ENCODE measurements around the gene KLF15. TPM values are rescaled to one million over a fixed set of nuclear protein-coding genes. Genes with fewer than 3 reads are reported as not detected.
A peak's percentile ranks its signal among the peaks of the same experiment; 100 is the strongest.

The KLF15 gene
- polyA plus RNA-seq, 2 of the 4 experiments (the other 2 are of a cell fraction): not detected

DNA sequence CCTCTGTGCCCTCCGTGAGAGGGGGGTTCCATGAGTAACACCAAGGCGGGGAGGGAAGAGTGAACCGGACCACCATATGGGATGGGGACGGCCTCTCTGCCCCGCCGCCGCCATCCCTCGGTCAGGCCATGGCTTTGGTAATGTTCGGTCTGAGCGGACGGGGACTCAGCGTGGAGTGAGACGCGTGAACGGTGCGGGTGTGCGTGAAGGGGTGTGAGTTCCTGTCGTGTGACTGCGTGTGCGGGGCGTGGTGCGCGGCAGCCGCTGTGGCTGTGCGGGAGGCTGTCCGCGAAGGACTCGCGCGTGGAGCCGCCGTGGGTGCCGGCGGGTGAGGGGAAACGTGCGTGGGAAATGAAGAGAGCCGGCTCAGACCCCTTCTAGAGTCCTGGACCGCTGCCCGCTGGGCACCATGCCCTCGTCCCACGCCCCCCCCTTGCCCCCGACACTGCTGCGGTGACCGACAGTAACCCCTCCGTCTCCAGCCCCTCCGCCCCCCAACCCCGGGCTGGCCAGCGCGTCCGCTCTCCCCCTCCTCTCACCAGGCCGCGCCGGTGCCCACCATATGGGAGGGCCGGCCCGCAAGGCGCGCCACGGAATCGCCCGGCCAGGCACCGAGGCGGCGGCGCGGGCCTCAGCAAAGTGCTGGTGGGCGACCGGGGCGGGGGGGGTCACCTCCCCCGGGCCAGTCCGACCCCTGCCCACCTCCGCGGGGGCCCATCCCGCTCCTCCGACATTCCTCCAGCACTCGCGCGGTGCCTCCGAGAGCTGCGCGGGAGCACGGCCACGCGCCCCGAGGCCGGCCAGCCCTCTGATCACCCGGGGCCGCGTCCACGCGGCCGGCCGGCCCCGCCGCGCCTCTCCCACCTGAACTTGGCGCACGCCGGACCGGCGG is 589 bp downstream of the KLF15 start:
- peak; percentile 1; the same call in 1 of the 2 replicates for TF ChIP-seq MAX (IDR thresholded peaks at IDR 0.05)
- no peak for TF ChIP-seq NR3C1 (IDR thresholded peaks at IDR 0.05)
- no peak for TF ChIP-seq FOSB (CRISPR knock-in tag; IDR thresholded peaks at IDR 0.05)
- no peak for TF ChIP-seq HOXB5 (CRISPR knock-in tag; IDR thresholded peaks at IDR 0.05)
- peak overlapping the region; percentile 75 for H3K4me3 ChIP-seq
- ATAC-seq (peak in 1 of 2 experiments; percentile 14; a peak in 1 of 6 replicates), FAIRE-seq (no peak), DNase-seq (ENCODE audit: low read depth in 1 of 2, low spot score in 1 of 2) (no peak)
- CTCF ChIA-PET: interaction anchor here (1.0 kb wide), 1 partner anchor 110 kb away, joined by 3 read pairs; no protein-coding TSS in a partner anchor
- POLR2A ChIA-PET: no interaction called here
- peak overlapping the region; percentile 51 to 75; a peak in 4 of 6 replicates for H3K27ac ChIP-seq
- 54% methylated on average over 26 of the region's 100 CpGs for WGBS (ENCODE audit: missing lambda C conversion rate)
- no peaks in the 10 kb centered on the region for H3K4me1 ChIP-seq
- H3K4me2 ChIP-seq: peak overlapping the region; percentile 100
- no peaks in the 10 kb centered on the region for H3K9me3 ChIP-seq

DNA sequence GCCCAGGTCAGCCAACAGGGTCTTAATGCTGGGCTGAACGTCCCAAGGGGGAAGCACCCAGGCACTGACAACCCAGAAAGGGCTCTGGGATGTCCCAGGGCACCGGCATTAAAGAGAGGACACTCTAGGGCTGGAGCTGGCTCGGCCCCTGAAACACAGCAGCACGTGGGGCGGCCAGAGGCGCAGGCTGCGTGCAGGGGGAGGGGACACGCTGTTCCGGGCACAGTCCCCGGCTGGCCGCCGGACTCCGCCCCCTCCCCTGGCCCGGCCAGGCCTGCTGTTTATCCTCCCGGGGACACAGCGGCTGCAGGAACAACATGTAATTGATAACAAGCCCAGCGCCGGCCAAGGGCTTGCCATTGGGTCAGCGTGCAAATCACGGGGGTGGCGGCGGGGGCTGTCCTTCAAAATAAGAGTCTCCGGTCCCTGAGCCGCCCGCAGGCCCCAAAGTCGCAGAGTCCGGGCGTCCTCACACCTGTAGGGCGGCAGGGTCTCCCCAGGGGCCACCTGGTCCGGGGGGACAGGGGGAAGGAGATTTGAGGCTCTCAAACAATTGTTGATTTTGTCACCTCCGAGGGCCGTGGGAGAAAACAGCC is 1.3 kb downstream of the KLF15 start:
- 60% methylated on average over 4 of the region's 32 CpGs for WGBS (ENCODE audit: missing lambda C conversion rate)
- POLR2A ChIA-PET: no interaction called here
- no peak overlapping the region for H3K4me3 ChIP-seq
- H3K4me1 ChIP-seq: no peaks in the 10 kb centered on the region
- ATAC-seq: no peak
- no peak for DNase-seq (ENCODE audit: low read depth in 1 of 2, low spot score in 1 of 2)
- H3K9me3 ChIP-seq: no peaks in the 10 kb centered on the region
- CTCF ChIA-PET: no interaction called here
- no peak overlapping the region for H3K27ac ChIP-seq
- FAIRE-seq: no peak
- no peak overlapping the region for H3K4me2 ChIP-seq
- TF ChIP-seq MAX (IDR thresholded peaks at IDR 0.05) (no peak), MAZ (IDR thresholded peaks at IDR 0.05; ENCODE audit: borderline replicate concordance, low read depth, low read length) (no peak), BHLHE40 (IDR thresholded peaks at IDR 0.05; ENCODE audit: low read depth, low read length) (no peak), USF2 (IDR thresholded peaks at IDR 0.05) (no peak), RARB (CRISPR knock-in tag; IDR thresholded peaks at IDR 0.05) (no peak)

DNA sequence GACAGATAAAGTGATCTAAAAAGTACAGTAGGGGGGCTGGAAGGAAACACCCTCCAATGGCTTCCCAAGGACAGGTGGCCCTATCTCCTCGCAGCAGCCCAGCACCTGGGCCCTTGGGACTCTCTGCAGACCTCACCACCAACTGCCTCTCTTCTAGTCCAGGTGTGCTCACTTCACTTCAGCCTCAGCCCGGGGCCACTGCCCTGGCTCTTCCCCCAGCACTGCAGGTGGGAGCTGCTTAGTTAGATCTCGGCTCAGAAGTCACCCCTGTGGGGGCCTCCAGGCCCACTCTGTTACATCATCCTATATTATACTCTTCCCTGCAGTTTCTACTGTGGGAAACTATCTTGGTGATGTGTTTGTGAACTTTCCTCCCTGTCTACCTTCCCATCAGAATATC is 2.0 kb downstream of the KLF15 start:
- H3K4me3 ChIP-seq: no peak overlapping the region

More for the DNA sequence above, 2.0 kb downstream of the KLF15 start:
- 88% methylated on average over 3 of the region's 3 CpGs for WGBS (ENCODE audit: missing lambda C conversion rate)
- H3K4me2 ChIP-seq: no peak overlapping the region
- ChIA-PET POLR2A (no interaction called here), CTCF (no interaction called here)
- no peak for ATAC-seq
- H3K27ac ChIP-seq: no peak overlapping the region
- TF ChIP-seq USF2 (IDR thresholded peaks at IDR 0.05): no peak
- no peak for TF ChIP-seq NR3C1 (IDR thresholded peaks at IDR 0.05)
- no peak for TF ChIP-seq FOSL2 (IDR thresholded peaks at IDR 0.05)
- no peak for TF ChIP-seq FOSL2 (CRISPR knock-in tag; IDR thresholded peaks at IDR 0.05)
- TF ChIP-seq, protein P1, sequence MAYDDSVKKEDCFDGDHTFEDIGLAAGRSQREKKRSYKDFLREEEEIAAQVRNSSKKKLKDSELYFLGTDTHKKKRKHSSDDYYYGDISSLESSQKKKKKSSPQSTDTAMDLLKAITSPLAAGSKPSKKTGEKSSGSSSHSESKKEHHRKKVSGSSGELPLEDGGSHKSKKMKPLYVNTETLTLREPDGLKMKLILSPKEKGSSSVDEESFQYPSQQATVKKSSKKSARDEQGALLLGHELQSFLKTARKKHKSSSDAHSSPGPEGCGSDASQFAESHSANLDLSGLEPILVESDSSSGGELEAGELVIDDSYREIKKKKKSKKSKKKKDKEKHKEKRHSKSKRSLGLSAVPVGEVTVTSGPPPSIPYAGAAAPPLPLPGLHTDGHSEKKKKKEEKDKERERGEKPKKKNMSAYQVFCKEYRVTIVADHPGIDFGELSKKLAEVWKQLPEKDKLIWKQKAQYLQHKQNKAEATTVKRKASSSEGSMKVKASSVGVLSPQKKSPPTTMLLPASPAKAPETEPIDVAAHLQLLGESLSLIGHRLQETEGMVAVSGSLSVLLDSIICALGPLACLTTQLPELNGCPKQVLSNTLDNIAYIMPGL (CRISPR knock-in tag; IDR thresholded peaks at IDR 0.05; ENCODE audit: borderline replicate concordance): no peak
- TF ChIP-seq NPAS2 (CRISPR knock-in tag; IDR thresholded peaks at IDR 0.05; ENCODE audit: borderline replicate concordance): no peak
- TF ChIP-seq KDM5A (IDR thresholded peaks at IDR 0.05): no peak
- H3K9me3 ChIP-seq: no peaks in the 10 kb centered on the region
- DNase-seq (ENCODE audit: low read depth in 1 of 2, low spot score in 1 of 2): no peak
- FAIRE-seq: no peak
- H3K4me1 ChIP-seq: no peaks in the 10 kb centered on the region
